ENCODE measurements around the gene IL16.

Gene IL16

DNA sequence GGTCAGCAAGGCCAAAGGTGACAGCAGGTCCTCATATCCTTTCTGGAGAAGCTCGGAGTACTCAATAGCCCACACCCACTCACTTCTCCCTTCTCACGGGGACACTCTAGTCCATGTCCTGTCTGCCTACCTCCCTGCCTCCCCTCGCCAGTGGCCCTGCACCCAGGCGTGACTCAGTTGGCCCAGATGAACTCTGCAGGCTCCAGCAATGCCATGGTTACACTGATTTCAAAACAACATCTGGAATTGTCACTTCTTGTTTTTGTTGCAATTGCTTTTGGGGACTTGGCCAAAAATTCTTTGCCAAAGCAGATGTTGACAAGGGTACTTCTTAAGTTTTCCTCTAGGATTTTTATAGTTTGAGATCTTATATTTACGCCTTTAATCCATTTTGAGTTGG is 13.0 kb downstream of the IL16 start:
- no peak for DNase-seq

DNA sequence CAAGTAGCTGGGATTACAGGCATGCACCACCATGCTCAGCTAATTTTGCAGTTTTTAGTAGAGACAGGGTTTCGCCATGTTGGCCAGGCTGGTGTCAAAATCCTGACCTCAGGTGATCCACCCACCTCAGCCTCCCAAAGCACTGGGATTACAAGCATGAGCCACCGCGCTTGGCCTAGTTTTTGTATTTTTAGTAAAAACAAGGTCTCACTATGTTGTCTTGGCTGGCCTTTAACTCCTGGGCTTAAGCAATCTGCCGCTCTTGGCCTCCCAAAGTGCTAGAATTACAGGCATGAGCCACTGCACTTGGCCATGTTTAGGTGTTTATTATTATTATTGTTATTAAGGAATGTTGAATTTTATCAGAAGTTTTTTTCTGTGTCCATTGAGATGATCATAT is 14.7 kb downstream of the IL16 start:
- no peak for DNase-seq

DNA sequence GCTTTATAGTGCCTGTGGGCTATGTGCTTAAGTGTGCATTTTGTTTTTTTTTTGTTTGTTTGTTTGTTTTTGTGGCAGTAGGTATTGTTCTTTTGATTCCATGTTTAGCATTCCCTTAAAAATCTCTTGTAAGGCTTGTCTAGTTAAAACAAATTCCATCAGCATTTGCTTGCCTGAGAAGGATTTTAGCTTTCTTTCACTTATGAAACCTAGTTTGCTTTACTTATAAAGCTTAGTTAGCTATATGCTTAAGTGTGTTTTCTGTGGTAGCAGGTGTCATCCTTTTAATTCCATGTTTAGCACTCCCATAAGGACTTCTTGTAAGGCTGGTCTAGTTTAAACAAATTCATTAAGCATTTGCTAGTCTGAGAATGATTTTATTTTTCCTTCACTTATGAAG is 17.3 kb downstream of the IL16 start:
- DNase-seq: no peak

DNA sequence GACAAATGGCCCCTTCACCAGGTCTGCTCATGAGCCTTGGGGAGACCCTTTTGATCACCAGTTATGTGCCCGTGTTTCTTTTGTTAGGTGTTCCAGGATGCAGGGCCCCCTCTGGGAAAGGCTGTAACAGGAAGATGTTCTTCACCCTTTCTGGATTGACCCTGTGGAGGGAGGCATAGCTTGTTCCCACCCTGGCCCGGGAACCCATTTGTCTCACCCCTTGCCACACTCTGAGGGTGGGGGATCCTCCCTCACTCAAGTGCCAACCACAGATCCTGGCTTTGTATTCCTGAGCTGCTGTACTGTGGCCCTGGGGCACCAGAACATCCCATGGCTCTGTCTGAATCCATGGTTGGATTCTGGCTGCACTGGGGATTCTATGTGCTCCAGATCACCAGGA is 18.9 kb downstream of the IL16 start:
- no peak for DNase-seq

DNA sequence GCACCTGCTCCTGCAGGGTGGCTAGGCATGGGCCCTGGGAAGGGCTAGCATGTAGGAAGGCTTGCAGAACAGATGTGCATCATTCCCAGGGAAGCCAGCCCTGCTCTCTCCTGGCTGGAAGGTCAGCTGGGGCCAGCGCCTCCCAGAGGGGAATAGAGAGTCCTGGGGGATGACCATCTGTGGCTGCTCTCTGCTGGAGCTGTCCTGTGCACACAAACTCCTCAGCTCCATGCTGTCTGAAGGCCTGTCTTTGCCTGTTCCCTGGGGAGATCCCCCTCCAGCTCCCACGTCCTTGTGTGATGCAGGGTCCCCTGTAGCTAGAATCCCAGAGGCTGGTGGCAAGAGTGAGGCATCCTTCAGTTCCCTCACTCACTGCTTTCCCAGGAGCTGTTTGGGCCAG is 19.3 kb downstream of the IL16 start:
- DNase-seq: no peak

DNA sequence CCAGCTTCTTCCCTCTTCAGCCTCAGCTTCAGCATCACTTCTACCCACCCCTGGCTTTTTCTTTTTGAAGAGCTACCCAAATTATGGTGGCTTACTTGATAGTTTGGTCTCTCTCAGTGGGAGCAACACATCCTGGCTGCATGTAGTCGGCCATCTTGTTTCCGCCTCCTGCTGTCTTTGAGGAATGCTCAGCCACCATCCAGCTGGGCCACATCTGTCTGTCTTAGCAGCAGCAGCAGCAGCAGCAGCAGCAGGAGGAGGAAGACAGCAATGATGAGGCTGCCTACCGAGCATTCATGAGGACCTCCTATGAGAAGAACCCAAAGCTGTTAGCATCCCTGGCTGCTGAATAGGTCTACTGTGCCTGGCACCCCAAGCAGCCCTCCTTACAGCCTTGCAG is 19.7 kb downstream of the IL16 start:
- DNase-seq: no peak

DNA sequence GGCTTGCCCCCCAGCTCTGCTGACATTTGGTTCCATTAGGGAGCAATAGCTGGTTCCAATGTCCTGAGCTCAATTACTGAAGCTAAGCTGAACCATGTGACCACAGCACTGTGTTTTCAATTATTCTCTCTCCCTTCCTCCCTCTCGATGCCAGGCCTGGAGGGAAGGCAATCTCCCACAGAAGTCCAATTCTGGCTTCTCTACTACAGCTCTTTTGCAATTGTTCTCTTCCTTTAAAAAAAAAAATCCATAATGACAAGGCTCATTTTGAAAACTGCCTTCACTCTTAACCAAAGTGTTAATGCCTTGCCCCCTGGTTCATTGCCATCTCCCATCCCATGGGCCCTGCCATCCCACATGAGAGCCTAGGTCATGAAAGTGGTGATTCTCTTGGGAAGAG is 24.8 kb downstream of the IL16 start:
- DNase-seq: no peak

DNA sequence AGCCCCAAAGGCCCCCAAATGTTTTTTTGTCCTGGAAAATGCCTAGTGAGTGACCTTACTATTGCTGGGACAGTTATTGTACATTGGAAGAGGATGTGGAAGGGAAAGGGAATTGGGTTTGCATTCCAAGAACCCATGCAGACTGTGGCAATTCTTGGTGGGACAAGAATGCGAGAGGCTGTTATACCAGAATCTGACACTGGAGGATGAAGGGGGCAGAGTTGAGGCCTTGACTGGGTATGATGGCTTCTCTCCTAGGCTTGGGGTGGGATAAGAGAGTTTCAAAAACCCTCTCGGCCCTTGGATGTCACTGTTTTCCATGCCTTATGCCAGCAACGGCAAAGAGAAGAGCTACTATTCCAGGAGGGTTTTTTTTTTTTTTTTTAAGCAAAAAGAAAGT is 25.3 kb downstream of the IL16 start:
- no peak for DNase-seq

DNA sequence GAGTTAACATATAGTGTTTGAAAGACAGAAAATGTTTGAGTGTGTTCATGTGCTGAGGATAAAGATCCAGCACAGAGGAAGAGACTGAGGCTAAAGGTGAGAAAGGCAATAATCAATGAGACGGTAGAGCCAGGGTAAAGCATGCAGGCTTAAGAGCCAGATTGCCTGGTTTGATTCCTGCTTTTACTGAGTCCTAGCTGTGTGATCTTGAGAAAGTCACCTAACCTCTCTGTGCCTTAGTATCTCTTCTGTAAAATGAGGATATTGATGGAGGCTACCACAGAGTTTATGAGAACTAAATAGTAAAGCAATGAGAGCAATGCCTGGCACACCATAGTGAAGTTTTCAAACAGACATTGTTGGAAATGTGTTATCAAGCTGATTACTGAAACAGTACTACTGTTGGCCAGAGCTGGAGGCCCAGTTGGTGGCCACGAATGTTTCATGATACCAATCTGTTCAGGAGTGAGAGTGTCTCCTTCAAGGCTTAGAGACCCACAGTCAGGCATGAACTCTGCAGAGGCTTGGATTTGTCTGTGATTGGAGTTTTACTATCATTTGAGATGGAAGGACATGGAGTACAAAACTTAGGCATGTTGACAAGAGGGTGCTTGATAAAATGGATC is 26.8 kb downstream of the IL16 start:
- no peak for DNase-seq

DNA sequence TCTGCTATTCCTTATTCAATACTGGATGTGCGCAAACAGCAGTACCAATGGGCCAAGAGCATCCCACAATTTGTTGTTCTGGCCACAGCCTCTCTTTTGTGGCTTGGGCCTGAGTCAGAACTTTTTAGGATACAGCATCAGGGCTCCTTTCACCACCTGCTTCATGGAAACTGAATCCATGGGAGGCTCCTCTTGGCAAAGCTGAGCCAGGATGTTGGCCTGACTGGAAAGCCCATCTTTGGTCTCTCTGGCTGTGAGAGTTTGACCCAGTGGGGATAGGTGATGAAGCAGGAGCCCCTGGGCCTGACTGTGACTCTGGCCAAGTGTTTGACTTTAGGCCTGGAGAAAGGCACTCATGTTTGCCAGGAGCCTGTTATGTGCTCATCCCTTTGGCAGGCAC is 27.6 kb downstream of the IL16 start:
- DNase-seq: no peak

DNA sequence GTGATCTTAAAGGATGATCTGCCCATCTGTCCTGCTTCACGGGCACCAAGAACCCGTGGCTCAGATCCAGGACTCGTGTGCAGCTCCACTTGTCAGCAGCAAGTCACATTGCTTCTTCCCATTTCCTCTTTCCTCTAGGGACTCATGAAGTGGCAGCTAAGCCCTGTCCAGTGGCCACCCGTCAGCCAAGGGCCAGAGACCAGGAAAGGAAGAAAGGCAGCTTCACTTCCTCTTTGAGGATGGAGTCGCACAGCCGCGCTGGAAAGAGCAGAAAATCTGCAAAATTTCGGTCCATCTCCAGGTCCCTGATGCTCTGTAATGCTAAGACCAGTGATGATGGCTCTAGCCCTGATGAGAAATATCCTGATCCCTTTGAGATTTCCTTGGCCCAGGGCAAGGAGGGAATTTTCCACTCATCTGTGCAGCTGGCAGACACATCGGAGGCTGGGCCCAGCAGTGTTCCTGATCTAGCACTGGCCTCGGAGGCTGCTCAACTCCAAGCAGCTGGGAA is 28.5 kb downstream of the IL16 start:
- no peak for DNase-seq

DNA sequence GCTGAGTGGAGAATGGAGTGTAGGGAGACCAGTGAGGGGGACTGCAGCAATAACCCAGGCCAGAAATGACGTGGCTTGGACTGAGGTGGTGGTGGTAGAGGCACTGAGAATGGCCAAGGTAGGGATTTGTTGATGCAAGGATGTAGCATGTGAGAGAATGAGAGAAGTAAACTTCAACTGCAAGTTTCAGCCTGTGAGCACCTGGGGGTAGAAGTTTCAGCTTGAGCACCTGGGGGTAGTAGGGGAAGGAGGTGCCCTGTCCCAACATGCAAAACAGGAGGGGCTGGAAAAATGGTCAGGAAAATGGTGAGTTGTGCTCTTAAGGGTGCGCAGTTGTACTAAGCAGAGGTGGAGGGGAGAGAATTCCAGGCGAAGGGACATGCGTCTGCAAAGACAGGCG is 31.0 kb downstream of the IL16 start:
- no peak for DNase-seq

DNA sequence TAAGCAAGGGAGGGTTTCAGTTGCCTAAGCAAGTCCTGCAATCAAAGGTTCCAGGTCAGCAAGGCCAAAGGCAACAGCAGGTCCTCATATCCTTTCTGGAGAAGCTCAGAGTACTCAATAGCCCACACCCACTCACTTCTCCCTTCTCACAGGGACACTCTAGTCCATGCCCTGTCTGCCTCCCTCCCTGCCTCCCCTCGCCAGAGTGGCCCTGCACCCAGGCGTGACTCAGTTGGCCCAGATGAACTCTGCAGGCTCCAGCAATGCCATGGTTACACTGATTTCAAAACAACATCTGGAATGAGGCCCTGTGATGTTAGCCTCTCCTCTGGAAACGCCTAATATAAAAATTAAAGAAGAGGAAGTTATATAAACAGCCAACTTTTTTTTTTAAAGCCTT is 32.9 kb downstream of the IL16 start:
- DNase-seq: no peak

DNA sequence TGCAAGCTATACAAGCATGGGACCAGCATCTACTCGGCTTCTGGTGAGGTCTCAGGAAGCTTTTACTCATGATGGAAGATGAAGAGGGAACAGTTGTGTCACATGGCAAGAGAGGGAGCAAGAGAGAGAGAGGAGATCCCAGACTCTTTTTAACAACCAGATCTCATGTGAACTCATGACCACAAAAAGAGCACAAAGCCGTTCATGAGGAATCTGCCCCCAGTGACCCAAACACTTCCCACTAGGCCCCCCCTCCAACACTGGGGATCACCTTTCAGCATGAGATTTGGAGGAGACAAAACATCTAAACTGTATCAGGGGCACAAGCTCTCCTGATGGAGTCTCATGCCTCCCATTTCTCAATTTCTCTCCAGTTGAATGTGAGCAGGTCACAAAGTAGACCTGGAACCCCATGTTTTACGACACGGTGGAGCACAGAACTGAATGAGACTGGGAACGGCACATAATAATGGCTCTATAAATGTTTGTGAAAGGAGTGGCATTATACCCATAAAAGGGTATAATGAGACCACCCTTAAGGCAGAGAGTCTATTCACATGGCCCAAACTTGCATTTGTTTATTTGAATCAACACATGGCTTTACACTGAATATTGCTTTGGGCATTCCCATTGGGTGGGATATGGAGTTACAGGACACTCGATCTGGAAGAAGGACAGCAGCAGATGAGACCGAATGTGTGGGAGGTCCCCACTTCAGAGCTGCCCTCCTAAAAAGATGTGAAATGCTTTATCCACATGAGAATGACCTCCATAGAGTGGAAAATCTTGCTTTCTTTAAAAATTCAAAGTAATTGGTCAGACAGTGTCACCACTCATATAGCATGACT is 38.8 kb downstream of the IL16 start:
- no peak for DNase-seq

DNA sequence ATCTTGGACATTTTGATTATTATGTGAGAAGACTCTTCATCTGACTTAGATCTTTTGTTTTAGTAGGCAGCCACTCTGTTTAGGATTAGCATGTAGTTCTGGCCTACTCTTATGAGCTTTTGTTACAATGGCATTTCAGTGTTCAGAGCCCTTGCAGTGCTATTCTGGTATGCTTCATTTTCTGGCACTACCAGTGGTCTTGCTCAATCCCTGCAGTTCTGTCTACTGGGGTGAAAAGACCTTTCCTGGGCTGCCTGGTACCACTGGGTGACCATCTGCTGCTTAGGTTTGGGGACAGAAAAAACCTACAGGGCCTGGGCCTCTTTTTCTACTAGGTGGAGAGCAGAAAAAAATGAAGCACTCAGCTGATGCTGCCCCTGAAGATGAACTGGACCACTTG is 42.5 kb downstream of the IL16 start:
- DNase-seq: no peak

DNA sequence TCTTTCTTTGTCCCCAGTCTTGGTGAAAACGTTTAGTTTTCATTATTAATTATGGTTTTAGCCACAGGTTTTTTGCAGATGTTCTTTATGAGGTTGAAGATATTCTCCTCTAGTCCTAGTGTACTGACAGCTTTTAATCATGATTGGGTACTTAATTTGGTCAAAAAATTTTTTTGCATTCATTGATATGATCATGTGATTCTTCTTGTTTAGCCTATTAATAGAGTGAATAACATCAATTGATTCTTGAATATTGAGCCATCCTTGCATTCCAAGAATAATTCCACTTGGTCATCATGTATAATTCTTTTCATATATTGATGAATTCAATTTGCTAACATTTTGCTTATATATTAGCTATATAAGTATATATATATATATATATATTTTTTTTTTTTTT is 46.1 kb downstream of the IL16 start:
- no peak for DNase-seq

DNA sequence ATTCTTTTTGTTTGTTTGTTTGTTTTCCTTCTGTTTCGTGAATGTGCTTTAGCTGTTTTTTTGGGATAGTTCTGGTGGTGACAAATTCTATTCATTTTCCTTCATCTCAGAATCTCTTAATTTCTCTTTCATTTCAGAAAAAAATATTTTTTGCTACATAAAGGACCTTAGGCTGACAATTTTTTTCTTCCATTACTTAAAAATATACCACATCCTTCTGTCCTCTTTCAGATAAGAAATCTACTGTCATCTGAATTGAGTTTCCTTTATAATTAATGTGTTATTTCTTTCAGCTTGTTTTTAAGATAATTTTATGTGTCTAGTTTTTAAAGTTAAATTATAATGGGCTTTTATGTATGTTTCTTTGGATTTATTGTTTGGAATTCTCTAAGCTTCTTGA is 47.6 kb downstream of the IL16 start:
- DNase-seq: no peak

DNA sequence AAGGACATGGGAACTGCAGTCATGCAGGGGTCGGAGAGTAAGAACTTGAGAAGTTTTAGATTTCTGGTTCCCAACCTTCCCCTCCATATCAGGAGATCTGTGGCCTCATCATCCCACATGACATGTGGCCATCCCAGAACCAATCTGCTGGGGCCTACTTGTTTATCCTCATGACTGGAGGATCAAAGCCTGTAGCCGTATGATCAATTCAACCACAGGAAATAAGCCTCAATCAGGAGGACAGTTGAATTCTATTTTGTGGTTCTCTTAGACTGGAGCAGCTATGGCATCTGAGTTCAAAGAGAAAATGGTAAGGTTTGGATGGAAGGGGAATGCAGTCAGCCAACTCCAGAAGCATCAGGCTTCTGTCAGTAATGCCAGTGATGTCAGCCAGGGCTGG is 57.2 kb downstream of the IL16 start:
- DNase-seq: no peak

DNA sequence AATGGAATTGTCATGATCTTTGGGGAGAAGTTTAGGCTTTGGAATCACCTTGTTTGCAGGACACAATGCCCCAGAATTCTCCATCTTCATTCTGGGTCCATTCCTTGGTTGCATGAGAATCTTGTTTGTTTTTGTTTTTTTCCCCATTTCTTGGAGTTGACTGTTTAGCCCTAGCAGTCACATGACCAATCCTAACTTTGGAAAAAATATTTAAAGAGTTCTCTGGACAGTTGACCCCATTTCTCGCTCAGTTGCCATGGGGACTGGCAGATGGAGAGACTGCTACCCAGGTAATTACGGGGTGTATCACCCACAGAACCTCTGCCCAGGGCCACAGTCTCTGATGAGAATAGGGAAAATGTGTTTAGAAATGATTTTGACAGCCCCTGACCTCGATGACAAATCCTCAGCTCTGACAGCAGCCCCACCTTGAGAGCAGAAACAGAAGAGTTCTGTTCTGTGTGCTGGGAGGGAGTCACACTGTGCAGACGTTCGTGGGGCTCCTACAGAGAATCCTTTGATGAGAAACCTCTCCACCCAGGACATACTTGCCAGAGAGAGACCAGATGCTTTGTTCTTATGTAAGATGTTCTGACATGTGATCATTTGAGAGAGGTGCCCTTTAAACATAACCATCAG is 57.7 kb downstream of the IL16 start:
- no peak for DNase-seq

DNA sequence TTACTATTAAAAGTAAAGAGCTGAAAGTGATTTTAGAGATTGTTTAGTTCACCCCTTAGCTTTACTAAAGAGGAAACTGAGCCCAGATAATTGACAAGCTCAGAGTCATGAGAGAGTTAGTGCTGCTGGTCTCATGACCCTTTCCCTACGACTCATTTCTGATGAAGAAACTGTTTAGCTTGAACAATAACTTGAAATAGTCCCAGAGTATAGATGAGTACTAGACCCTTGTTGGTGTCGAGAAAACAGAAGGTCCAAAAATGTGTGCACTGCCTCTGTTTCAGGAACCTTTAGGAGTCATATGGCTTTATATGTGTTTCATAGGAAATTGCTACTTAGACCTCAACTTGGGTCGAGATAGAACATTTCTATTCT is 58.2 kb downstream of the IL16 start:
- DNase-seq: no peak

DNA sequence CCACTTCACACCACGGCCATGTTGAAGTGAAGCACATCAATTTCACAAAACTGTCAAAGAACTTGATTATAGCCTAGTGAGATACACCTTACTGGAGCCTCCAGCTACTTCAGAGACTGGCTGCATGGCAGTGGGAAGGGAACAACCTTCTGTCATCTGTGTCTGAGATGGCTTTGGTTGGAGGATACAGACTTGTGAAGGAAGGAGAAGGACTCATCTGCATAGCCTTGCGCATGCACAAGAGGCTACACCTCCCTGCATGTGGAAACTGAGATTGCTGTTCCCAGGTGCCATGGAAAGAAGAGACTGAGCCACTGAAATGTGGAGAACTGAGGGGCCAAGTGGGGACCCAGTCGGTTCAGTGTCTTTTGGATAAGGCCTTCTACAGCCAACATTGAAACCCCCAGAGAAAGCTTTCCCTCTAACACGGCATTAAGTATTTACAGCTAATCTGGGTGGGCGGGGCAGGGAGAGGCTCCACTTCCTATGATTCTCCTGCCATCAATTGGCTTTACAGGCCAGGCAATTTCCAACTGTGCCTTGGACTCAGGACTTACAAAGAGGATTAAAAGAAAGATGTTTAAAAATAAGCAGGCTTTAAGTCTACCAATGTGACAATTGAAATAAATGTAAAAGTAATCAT is 58.8 kb downstream of the IL16 start:
- DNase-seq: no peak

DNA sequence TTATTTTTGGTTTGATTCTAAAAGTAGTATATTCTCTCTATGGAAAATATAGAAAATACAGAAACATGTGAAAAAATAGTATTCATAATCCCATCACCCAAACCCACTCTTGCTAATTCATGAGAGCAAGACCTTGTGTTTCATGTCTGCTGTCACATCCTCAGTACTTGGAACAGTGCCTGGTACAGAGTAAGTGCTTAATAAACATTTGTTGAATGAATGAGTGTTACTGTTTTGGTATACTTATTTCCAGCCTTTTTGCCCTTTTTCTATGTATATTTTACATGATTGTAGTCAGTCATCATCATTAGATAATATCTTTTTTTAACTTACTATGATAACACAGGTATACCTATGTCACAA is 59.3 kb downstream of the IL16 start:
- DNase-seq: no peak

DNA sequence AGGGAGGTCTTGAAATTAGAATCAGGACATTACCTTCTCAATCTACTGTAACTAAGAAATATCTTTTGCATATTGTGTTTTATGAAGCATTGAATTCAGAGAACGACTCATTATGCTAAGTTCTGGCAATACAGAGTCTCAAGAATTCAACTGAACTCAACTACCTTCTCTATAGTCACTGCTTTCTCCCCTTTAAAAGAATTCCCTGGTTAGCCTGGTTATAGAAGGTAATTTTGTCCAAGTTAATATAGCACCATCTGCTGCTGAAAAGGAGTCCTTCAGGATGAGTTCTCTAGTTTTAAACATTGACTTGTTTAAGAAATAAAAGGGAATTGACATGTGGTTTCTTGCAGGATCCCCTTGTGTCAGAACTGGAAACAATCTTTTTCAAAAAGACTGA is 60.2 kb downstream of the IL16 start:
- no peak for DNase-seq

DNA sequence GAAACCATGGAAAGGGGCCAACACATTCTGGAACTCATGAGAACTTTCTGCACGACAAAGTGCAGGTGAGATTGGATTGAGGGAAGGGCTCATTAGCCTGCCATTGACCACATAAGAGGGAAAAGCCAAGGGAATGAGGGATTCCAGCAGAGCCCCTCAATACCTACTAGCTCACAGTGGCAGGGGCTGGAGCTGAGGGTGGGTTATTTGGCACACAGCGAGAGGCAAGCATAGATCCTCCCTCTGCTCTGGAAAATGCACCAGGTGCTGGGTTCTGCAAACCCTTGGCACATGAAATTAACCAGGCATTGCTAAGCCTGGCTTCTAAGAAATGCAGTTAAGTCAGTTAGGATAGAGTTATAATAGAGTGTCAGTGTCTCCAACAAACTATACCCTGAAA is 60.8 kb downstream of the IL16 start:
- DNase-seq: no peak
